Measurements from ENCODE around the gene GSTK1. TPM values are rescaled to one million over a fixed set of nuclear protein-coding genes. Genes with fewer than 3 reads are reported as not detected.
A peak's percentile ranks its signal among the peaks of the same experiment; 100 is the strongest.

The GSTK1 gene
- total and polyA plus RNA-seq, 4 donors = 98.9 to 253 (median 187) TPM

- no peak for TF ChIP-seq ZBTB33 (IDR thresholded peaks at IDR 0.05)
- no peak for TF ChIP-seq HNF4A (conservative IDR thresholded peaks at IDR 0.05)
- no peak for TF ChIP-seq SP1 (IDR thresholded peaks at IDR 0.05)
- TF ChIP-seq, protein P1, sequence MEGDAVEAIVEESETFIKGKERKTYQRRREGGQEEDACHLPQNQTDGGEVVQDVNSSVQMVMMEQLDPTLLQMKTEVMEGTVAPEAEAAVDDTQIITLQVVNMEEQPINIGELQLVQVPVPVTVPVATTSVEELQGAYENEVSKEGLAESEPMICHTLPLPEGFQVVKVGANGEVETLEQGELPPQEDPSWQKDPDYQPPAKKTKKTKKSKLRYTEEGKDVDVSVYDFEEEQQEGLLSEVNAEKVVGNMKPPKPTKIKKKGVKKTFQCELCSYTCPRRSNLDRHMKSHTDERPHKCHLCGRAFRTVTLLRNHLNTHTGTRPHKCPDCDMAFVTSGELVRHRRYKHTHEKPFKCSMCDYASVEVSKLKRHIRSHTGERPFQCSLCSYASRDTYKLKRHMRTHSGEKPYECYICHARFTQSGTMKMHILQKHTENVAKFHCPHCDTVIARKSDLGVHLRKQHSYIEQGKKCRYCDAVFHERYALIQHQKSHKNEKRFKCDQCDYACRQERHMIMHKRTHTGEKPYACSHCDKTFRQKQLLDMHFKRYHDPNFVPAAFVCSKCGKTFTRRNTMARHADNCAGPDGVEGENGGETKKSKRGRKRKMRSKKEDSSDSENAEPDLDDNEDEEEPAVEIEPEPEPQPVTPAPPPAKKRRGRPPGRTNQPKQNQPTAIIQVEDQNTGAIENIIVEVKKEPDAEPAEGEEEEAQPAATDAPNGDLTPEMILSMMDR (IDR thresholded peaks at IDR 0.05; ENCODE audit: low read depth, low read length, missing input control) = no peak
- TF ChIP-seq YY1 (IDR thresholded peaks at IDR 0.05) = no peak
- no peak for TF ChIP-seq NR2F2 (IDR thresholded peaks at IDR 0.05)
- Histone ChIP-seq H3K9me3 (ENCODE audit: control insufficient read depth in 4 of 4, low read length in 3 of 4) (no peaks in the 10 kb centered on the region), H3K4me1 (ENCODE audit: control insufficient read depth in 4 of 4, insufficient read depth in 4 of 4, low read length in 3 of 4) (peaks cover 0 to 13% (median 6%) of the 10 kb centered on the region in 4 donors), H3K4me3 (ENCODE audit: low read depth in 1 of 3, low read length in 3 of 3) (no peak overlapping the region), H3K36me3 (ENCODE audit: control insufficient read depth in 4 of 4, insufficient read depth in 3 of 4, low read depth in 1 of 4, low read length in 3 of 4) (no peaks in the 10 kb centered on the region), H3K27ac (ENCODE audit: low read depth in 1 of 2, low read length in 2 of 2) (no peak overlapping the region), H3K9ac (ENCODE audit: low read depth in 1 of 2, low read length in 2 of 2) (peak overlapping the region in 1 of 2 donors; percentile 57), H3K27me3 (ENCODE audit: control insufficient read depth in 4 of 4, insufficient read depth in 4 of 4, low read length in 3 of 4) (no peaks in the 10 kb centered on the region)
- 66% methylated on average over 1 of the region's 1 CpG for WGBS
- no peak for DNase-seq (ENCODE audit: low spot score)
These were observed 16.9 kb downstream of the GSTK1 start for GRCh38 chr7:143280160-143280559.

- no peak for DNase-seq (ENCODE audit: low spot score)
- H3K4me3 ChIP-seq (ENCODE audit: low read depth in 1 of 3, low read length in 3 of 3) = no peak overlapping the region
- TF ChIP-seq FOXA1 (IDR thresholded peaks at IDR 0.05) (no peak), TAF1 (conservative IDR thresholded peaks at IDR 0.05) (no peak), ATF3 (IDR thresholded peaks at IDR 0.05) (no peak), RXRA (IDR thresholded peaks at IDR 0.05) (no peak), REST (IDR thresholded peaks at IDR 0.05) (no peak), EGR1 (IDR thresholded peaks at IDR 0.05; ENCODE audit: low read depth in 2 of 2) (no peak), SP1 (IDR thresholded peaks at IDR 0.05) (no peak), FOXA2 (IDR thresholded peaks at IDR 0.05) (no peak), HNF4G (IDR thresholded peaks at IDR 0.05) (no peak), ZBTB33 (IDR thresholded peaks at IDR 0.05) (no peak), HNF4A (conservative IDR thresholded peaks at IDR 0.05) (no peak), GABPA (IDR thresholded peaks at IDR 0.05 in 1 of 2, conservative IDR thresholded peaks at IDR 0.05 in 1 of 2) (no peak), RAD21 (IDR thresholded peaks at IDR 0.05) (no peak), JUND (IDR thresholded peaks at IDR 0.05) (no peak)
- TF ChIP-seq, protein P1 (IDR thresholded peaks at IDR 0.05; ENCODE audit: low read depth, low read length, missing input control) = no peak
- no peaks in the 10 kb centered on the region for H3K9me3 ChIP-seq (ENCODE audit: control insufficient read depth in 4 of 4, low read length in 3 of 4)
- H3K4me1 ChIP-seq (ENCODE audit: control insufficient read depth in 4 of 4, insufficient read depth in 4 of 4, low read length in 3 of 4) = peaks cover 0 to 17% (median 8%) of the 10 kb centered on the region in 4 donors
- no peaks in the 10 kb centered on the region for H3K36me3 ChIP-seq (ENCODE audit: control insufficient read depth in 4 of 4, insufficient read depth in 3 of 4, low read depth in 1 of 4, low read length in 3 of 4)
- H3K27ac ChIP-seq (ENCODE audit: low read depth in 1 of 2, low read length in 2 of 2) = no peak overlapping the region
- 86% methylated on average over 2 of the region's 2 CpGs for WGBS
- H3K9ac ChIP-seq (ENCODE audit: low read depth in 1 of 2, low read length in 2 of 2) = no peak overlapping the region
- H3K27me3 ChIP-seq (ENCODE audit: control insufficient read depth in 4 of 4, insufficient read depth in 4 of 4, low read length in 3 of 4) = no peaks in the 10 kb centered on the region
These were observed 17.3 kb downstream of the GSTK1 start for GRCh38 chr7:143280566-143280965.
